RPMI7951 (cell line): ENCODE data around the gene CAMKK1. TPM values are rescaled to one million over a fixed set of nuclear protein-coding genes. Genes with fewer than 3 reads are reported as not detected.
"Not testable (repeated sequence)": the region's sequence is repeated elsewhere in the genome, so short reads cannot be mapped to it uniquely, and the experiment has no call there.

Experiments used
- DNase-seq: peaks from one replicate; pipeline ENCODE4 v3.0.0-alpha.2; 2012; ENCODE audit warnings: low read depth
- total RNA-seq: library from RNA; depleted of rRNA; stranded (reverse); fragments of >200 nt; shearing (Covaris generic); gene quantifications from 2 replicates; pipeline ENCODE4 v1.2.3, GENCODE V29; 2014

Gene CAMKK1
- total RNA-seq, 1 experiment from 2014 or later = 1.2 TPM

- DNase-seq = no peak
These were observed 46.3 kb downstream of the CAMKK1 start for GRCh38 chr17:3846437-3847164.

- DNase-seq = peak; percentile 86
These were observed 47.0 kb downstream of the CAMKK1 start, which contains the start of gene NCBP3 for GRCh38 chr17:3845621-3846436. NCBP3 (minus strand) TSS chr17:3846246; CDS start chr17:3846223, 23 bp downstream.

GRCh38 chr17:3845291-3845620, 47.6 kb downstream of the CAMKK1 start:
- no peak for DNase-seq

GRCh38 chr17:3844556-3844955, 48.3 kb downstream of the CAMKK1 start:
- not testable (repeated sequence) for DNase-seq

- peak; percentile 20 for DNase-seq
These were observed 48.8 kb downstream of the CAMKK1 start for GRCh38 chr17:3843935-3844516.

GRCh38 chr17:3838206-3838605, 54.6 kb downstream of the CAMKK1 start:
- DNase-seq = no peak

GRCh38 chr17:3836551-3836950, 56.3 kb downstream of the CAMKK1 start:
- no peak for DNase-seq

GRCh38 chr17:3835410-3836229, 57.2 kb downstream of the CAMKK1 start:
- DNase-seq = peak; percentile 68

- no peak for DNase-seq
These were observed 58.0 kb downstream of the CAMKK1 start for GRCh38 chr17:3834811-3835210.

- no peak for DNase-seq
These were observed 64.0 kb downstream of the CAMKK1 start for GRCh38 chr17:3828852-3829232.

GRCh38 chr17:3828151-3828851, 64.6 kb downstream of the CAMKK1 start:
- DNase-seq = no peak

GRCh38 chr17:3827124-3827773, 65.6 kb downstream of the CAMKK1 start:
- peak; percentile 54 for DNase-seq

- no peak for DNase-seq
These were observed 66.7 kb downstream of the CAMKK1 start for GRCh38 chr17:3826191-3826590.

GRCh38 chr17:3821101-3821500, 71.8 kb downstream of the CAMKK1 start:
- DNase-seq = no peak

GRCh38 chr17:3818786-3819185, 74.1 kb downstream of the CAMKK1 start:
- peak; percentile 9 for DNase-seq

GRCh38 chr17:3817851-3818605, 74.8 kb downstream of the CAMKK1 start:
- no peak for DNase-seq

- no peak for DNase-seq
These were observed 76.9 kb downstream of the CAMKK1 start for GRCh38 chr17:3815925-3816324.

GRCh38 chr17:3815122-3815521, 77.7 kb downstream of the CAMKK1 start:
- DNase-seq = no peak

- DNase-seq = no peak
These were observed 78.5 kb downstream of the CAMKK1 start for GRCh38 chr17:3814361-3814760.

- no peak for DNase-seq
These were observed 79.7 kb downstream of the CAMKK1 start for GRCh38 chr17:3813171-3813570.
